SK-N-MC (cell line): ENCODE measurements around the gene ADRB2.

Source experiments
- EZH2 ChIP-seq: fragments of 200-600 bp; sonication (generic); IDR thresholded peaks from one replicate; pipeline ENCODE4 v1.6.1; 2017; ENCODE audit warnings: antibody characterized with exemption
- FOXP2 ChIP-seq: optimal IDR thresholded peaks from 2 replicates; pipeline ENCODE3; 2011; ENCODE audit warnings: mild to moderate bottlenecking, moderate library complexity; ENCODE audit not compliant: insufficient read depth; ENCODE audit errors: extremely low read length, control extremely low read depth
- POLR2AphosphoS5 ChIP-seq: IDR thresholded peaks from 2 replicates; pipeline ENCODE4 v1.6.1; 2012; ENCODE audit warnings: mild to moderate bottlenecking, low read depth, low read length, borderline replicate concordance

- no peak for TF ChIP-seq POLR2AphosphoS5
- no peak for TF ChIP-seq EZH2
- TF ChIP-seq FOXP2 = no peak
These were observed 8.8 kb upstream of the ADRB2 start for GRCh38 chr5:148817606-148818005.
